Tibial nerve (tissue), 4 donors: ENCODE data around the gene ZCCHC24.

Experiments used
- CTCF ChIP-seq, 5 experiments: fragments of 200-600 bp in 3 of 5; fragments of 450-650 bp in 2 of 5; sonication (generic) in 3 of 5; IDR thresholded peaks; one replicate each; pipeline ENCODE4 v1.5.1; 2016 to 2019; ENCODE audit warnings: antibody characterized with exemption in 5 of 5, mild to moderate bottlenecking in 3 of 5, moderate library complexity in 2 of 5
- EP300 ChIP-seq, 2 donors: sonication (generic); formaldehyde crosslinking; IDR thresholded peaks; one replicate each; pipeline ENCODE4 v1.6.1; 2017; ENCODE audit warnings: antibody characterized with exemption in 2 of 2, mild to moderate bottlenecking in 1 of 2
- POLR2A ChIP-seq, 2 donors: fragments of 450-650 bp; IDR thresholded peaks; one replicate each; pipeline ENCODE4 v1.6.1; 2017; ENCODE audit warnings: antibody characterized with exemption in 2 of 2, mild to moderate bottlenecking in 2 of 2, moderate library complexity in 2 of 2

- TF ChIP-seq CTCF (IDR thresholded peaks at IDR 0.05), result no peak
- no peak for TF ChIP-seq EP300 (IDR thresholded peaks at IDR 0.05)
- no peak for TF ChIP-seq POLR2A (IDR thresholded peaks at IDR 0.05)
Measured at GRCh38 chr10:79448732-79449049, 3.3 kb upstream of the ZCCHC24 start.
